H1 (cell line): ENCODE measurements around the gene CENPO. TPM values are rescaled to one million over a fixed set of nuclear protein-coding genes. Genes with fewer than 3 reads are reported as not detected.

Experiments
- CTCF ChIA-PET: fragments of 300-600 bp; sonication (Branson Sonifier 250); formaldehyde crosslinking; loops from one replicate; lab custom pipeline; 2021; ENCODE audit not compliant: partially characterized antibody; lab: Charles Lee
- POLR2A ChIA-PET: fragments of 300-600 bp; sonication (Branson Sonifier 250); formaldehyde crosslinking; loops from one replicate; lab custom pipeline; 2021; ENCODE audit warnings: inconsistent platforms; ENCODE audit not compliant: partially characterized antibody; lab: Charles Lee
- DNase-seq, 2 experiments: peaks; one replicate each; pipeline versions ENCODE4 v3.0.0 to v3.0.0-alpha.2; 2010 to 2022; ENCODE audit warnings: low spot score in 2 of 2, low read depth in 1 of 2, mixed read lengths in 1 of 2
- FAIRE-seq: peaks from 2 replicates; lab custom pipeline; 2011; peaks lifted over from hg19 to GRCh38; lab: Jason Lieb, UNC
- H2AFZ ChIP-seq: 2 replicates; pipeline ENCODE4 v1.8.1; 2012; ENCODE audit warnings: low read length, inconsistent platforms
- H2AK5ac ChIP-seq: 2 replicates; pipeline ENCODE4 v1.6.1; 2013; ENCODE audit warnings: low read depth, low read length
- H2BK120ac ChIP-seq: replicated peaks from 2 replicates; pipeline ENCODE3; 2013; ENCODE audit warnings: low read depth, low read length, inconsistent platforms
- H2BK12ac ChIP-seq: 2 replicates; pipeline ENCODE4 v1.6.1; 2013; ENCODE audit warnings: low read depth, low read length
- H2BK15ac ChIP-seq: 2 replicates; pipeline ENCODE4 v1.6.1; 2013; ENCODE audit warnings: low read length
- H2BK20ac ChIP-seq: 2 replicates; pipeline ENCODE4 v1.6.1; 2013; ENCODE audit warnings: low read length
- H2BK5ac ChIP-seq: 2 replicates; pipeline ENCODE4 v1.6.1; 2013; ENCODE audit warnings: low read depth, low read length
- H3K14ac ChIP-seq: 2 replicates; pipeline ENCODE4 v1.6.1; 2013; ENCODE audit warnings: inconsistent platforms; ENCODE audit not compliant: insufficient read length
- H3K18ac ChIP-seq: 2 replicates; pipeline ENCODE4 v1.6.1; 2013; ENCODE audit warnings: low read length; ENCODE audit errors: extremely low read depth
- H3K23ac ChIP-seq: 2 replicates; pipeline ENCODE4 v1.6.1; 2013; ENCODE audit warnings: inconsistent platforms; ENCODE audit not compliant: insufficient read length
- H3K23me2 ChIP-seq: 2 replicates; pipeline ENCODE4 v1.6.1; 2013; ENCODE audit warnings: low read depth, low read length
- H3K27ac ChIP-seq: 2 replicates; pipeline ENCODE4 v1.6.1; 2011; ENCODE audit warnings: low read depth, low read length, inconsistent platforms
- H3K27me3 ChIP-seq, 4 experiments: replicated peaks in 1 of 4; 1 replicate in 1 of 4; 2 replicates in 3 of 4; pipeline versions ENCODE4 v1.6.1 to v1.8.1; 2011 to 2013; ENCODE audit warnings: low read length in 3 of 4, mild to moderate bottlenecking in 3 of 4, inconsistent platforms in 2 of 4, mixed read lengths in 2 of 4, moderate library complexity in 1 of 4; ENCODE audit not compliant: control insufficient read depth in 3 of 4, insufficient read depth in 3 of 4; ENCODE audit errors: extremely low read depth in 1 of 4
- H3K36me3 ChIP-seq, 4 experiments: 2 replicates each; pipeline versions ENCODE4 v1.6.1 to v1.8.1; 2011 to 2013; ENCODE audit warnings: mild to moderate bottlenecking in 4 of 4, low read length in 3 of 4, moderate library complexity in 2 of 4, control low read depth in 1 of 4, inconsistent platforms in 1 of 4; ENCODE audit not compliant: insufficient read depth in 4 of 4, control insufficient read depth in 2 of 4
- H3K4ac ChIP-seq: replicated peaks from 2 replicates; pipeline ENCODE3; 2013; ENCODE audit warnings: low read length, low read depth, mixed read lengths, inconsistent platforms; ENCODE audit not compliant: insufficient read length
- H3K4me1 ChIP-seq, 4 experiments: replicated peaks in 1 of 4; 1 replicate in 1 of 4; 2 replicates in 3 of 4; pipeline versions ENCODE4 v1.6.1 to v1.8.1; 2011 to 2013; ENCODE audit warnings: low read length in 3 of 4, inconsistent platforms in 2 of 4, mixed read lengths in 1 of 4; ENCODE audit not compliant: insufficient read depth in 4 of 4, control insufficient read depth in 3 of 4
- H3K4me2 ChIP-seq, 2 experiments: 2 replicates each; pipeline versions ENCODE4 v1.6.1 to v1.8.1; 2011 to 2013; ENCODE audit warnings: low read depth in 2 of 2, low read length in 2 of 2, control low read depth in 1 of 2, inconsistent platforms in 1 of 2, mild to moderate bottlenecking in 1 of 2; ENCODE audit not compliant: insufficient read depth in 1 of 2
- H3K4me3 ChIP-seq, 4 experiments: fragments of 200-600, 300-600 bp in 1 of 4; sonication (generic), shearing (Covaris generic), sonication (Bioruptor Twin) in 1 of 4; 2 replicates each; pipeline versions ENCODE4 v1.5.1 to v1.8.1; 2011 to 2016; ENCODE audit warnings: low read length in 4 of 4, low read depth in 3 of 4, control low read depth in 2 of 4, inconsistent platforms in 2 of 4, mild to moderate bottlenecking in 2 of 4, mixed read lengths in 1 of 4, moderate library complexity in 1 of 4; ENCODE audit not compliant: insufficient read depth in 2 of 4; ENCODE audit errors: extremely low read depth in 1 of 4
- H3K56ac ChIP-seq: replicated peaks from 2 replicates; pipeline ENCODE3; 2013; ENCODE audit warnings: low read depth, mild to moderate bottlenecking, mixed read lengths, low read length, inconsistent platforms; ENCODE audit not compliant: insufficient read length
- H3K79me1 ChIP-seq: 2 replicates; pipeline ENCODE4 v1.6.1; 2013; ENCODE audit warnings: low read depth, low read length, control low read depth
- H3K79me2 ChIP-seq, 2 experiments: 2 replicates each; pipeline versions ENCODE4 v1.6.1 to v1.8.1; 2012 to 2013; ENCODE audit warnings: low read length in 2 of 2, mild to moderate bottlenecking in 2 of 2, inconsistent platforms in 1 of 2; ENCODE audit not compliant: insufficient read depth in 2 of 2, control insufficient read depth in 1 of 2
- H3K9ac ChIP-seq, 4 experiments: replicated peaks in 1 of 4; 1 replicate in 1 of 4; 2 replicates in 3 of 4; pipeline versions ENCODE4 v1.6.1 to v1.8.1; 2011 to 2013; ENCODE audit warnings: low read depth in 3 of 4, low read length in 3 of 4, control low read depth in 2 of 4, mild to moderate bottlenecking in 2 of 4, moderate library complexity in 2 of 4, inconsistent platforms in 1 of 4; ENCODE audit errors: extremely low read depth in 1 of 4
- H3K9me3 ChIP-seq, 2 experiments: 2 replicates each; pipeline versions ENCODE4 v1.6.1 to v1.8.1; 2012 to 2013; ENCODE audit warnings: mild to moderate bottlenecking in 2 of 2, moderate library complexity in 2 of 2, control low read depth in 1 of 2, inconsistent platforms in 1 of 2, low read depth in 1 of 2, low read length in 1 of 2, mixed read lengths in 1 of 2; ENCODE audit not compliant: insufficient read depth in 2 of 2
- H4K20me1 ChIP-seq, 2 experiments: replicated peaks in 1 of 2; 2 replicates each; pipeline versions ENCODE3 to v1.8.1; 2011 to 2013; ENCODE audit warnings: inconsistent platforms in 2 of 2, low read length in 2 of 2, mild to moderate bottlenecking in 1 of 2; ENCODE audit not compliant: insufficient read depth in 2 of 2, control insufficient read depth in 1 of 2
- H4K5ac ChIP-seq: 2 replicates; pipeline ENCODE4 v1.6.1; 2013; ENCODE audit warnings: low read length, low read depth, mixed read lengths, inconsistent platforms; ENCODE audit not compliant: insufficient read length
- H4K8ac ChIP-seq: 2 replicates; pipeline ENCODE4 v1.8.0; 2013; ENCODE audit warnings: mild to moderate bottlenecking, moderate library complexity, low read length, inconsistent platforms; ENCODE audit not compliant: insufficient read depth; ENCODE audit errors: extremely low read depth
- H4K91ac ChIP-seq: replicated peaks from 2 replicates; pipeline ENCODE3; 2013; ENCODE audit warnings: low read length, mixed read lengths, inconsistent platforms; ENCODE audit not compliant: insufficient read length
- CHD1 ChIP-seq: IDR thresholded peaks from 2 replicates; pipeline ENCODE4 v1.6.1; 2012; ENCODE audit warnings: low read depth, low read length, improper control_type of control experiment
- WGBS, 2 experiments: shearing (Covaris generic) in 1 of 2; methylation state at CpG; one replicate each; pipeline versions ENCODE4 v1.1.6 to v1.1.7; 2013 to 2015; ENCODE audit warnings: low lambda C conversion rate in 2 of 2, mixed read lengths in 2 of 2, inconsistent platforms in 1 of 2, low coverage in 1 of 2, missing lambda C conversion rate in 1 of 2; ENCODE audit not compliant: insufficient replicate concordance in 2 of 2, insufficient coverage in 1 of 2, insufficient read length in 1 of 2; ENCODE audit errors: extremely low coverage in 1 of 2, missing lambda C conversion rate in 1 of 2; 5-methylcytosine and 5-hydroxymethylcytosine counted together
- polyA plus RNA-seq, 7 experiments: library from polyadenylated mRNA; depleted of rRNA in 3 of 7; stranded (reverse) in 5 of 7; unstranded in 2 of 7; fragments of >200 nt in 5 of 7; fragments of 200-250 nt in 2 of 7; gene quantifications; 1 replicate in 5 of 7; 2 replicates in 1 of 7; 4 replicates in 1 of 7; pipeline versions ENCODE4 v1.2.1 to v1.2.3, GENCODE V29; 2011 to 2013; ENCODE audit warnings: missing spikeins in 2 of 7, mixed read lengths in 2 of 7
- total RNA-seq: library from RNA; stranded (reverse); fragmentation: NEBNext Ultra II Directional; extraction: Animal tissue kit (Norgen Biotek cat#: 25700); gene quantifications from 2 replicates; pipeline ENCODE4 v1.2.1, GENCODE V29; 2021

Gene CENPO
- total and polyA plus RNA-seq, 2 of the 8 experiments (the other 6 are each of a cell fraction or from before 2014, with no cell fraction given): 34.4 to 46.3 TPM

- Histone ChIP-seq H4K5ac (no peak overlapping the region), H2BK120ac (no peak overlapping the region), H4K91ac (no peak overlapping the region), H3K18ac (no peak overlapping the region), H3K27me3 (no peaks in the 10 kb centered on the region), H4K20me1 (no peaks in the 10 kb centered on the region), H3K27ac (no peak overlapping the region), H3K4me3 (no peak overlapping the region), H3K4me2 (no peak overlapping the region), H3K4me1 (no peaks in the 10 kb centered on the region), H2AFZ (no peak overlapping the region), H2BK5ac (no peak overlapping the region), H4K8ac (no peak overlapping the region; the same call in 1 of the 2 replicates), H3K23ac (no peak overlapping the region), H2AK5ac (no peak overlapping the region), H3K79me1 (peaks cover 2% of the 10 kb centered on the region; the same call in 1 of the 2 replicates), H2BK20ac (no peak overlapping the region), H3K79me2 (no peaks in the 10 kb centered on the region), H3K4ac (no peak overlapping the region), H3K14ac (no peak overlapping the region), H3K9ac (no peak overlapping the region), H3K23me2 (no peaks in the 10 kb centered on the region; the same call in 1 of the 2 replicates), H2BK15ac (no peak overlapping the region), H3K56ac (no peak overlapping the region), H2BK12ac (no peak overlapping the region), H3K9me3 (no peaks in the 10 kb centered on the region), H3K36me3 (no peaks in the 10 kb centered on the region)
- FAIRE-seq (no peak), DNase-seq (no peak)
- ChIA-PET CTCF (interaction anchor here (0.9 to 1.2 kb wide), 2 partner anchors 21 to 110 kb away, joined by 3 read pairs; no protein-coding TSS in a partner anchor), POLR2A (no interaction called here)
- no peak for TF ChIP-seq CHD1
- WGBS, 2 experiments: 84% methylated on average over 10 of the region's 11 CpGs; no CpG with 5 or more reads in 1 of the 2 experiments
Observed at GRCh38 chr2:24861500-24861899, 68.3 kb downstream of the CENPO start.
